Measurements from ENCODE around the gene ABCB8.

- TF ChIP-seq CTCF (conservative IDR thresholded peaks at IDR 0.05; ENCODE audit: low read depth, low read length): no peak
- no peak for TF ChIP-seq POLR2A (IDR thresholded peaks at IDR 0.05; ENCODE audit: low read depth, low read length)
- TF ChIP-seq SMC3 (IDR thresholded peaks at IDR 0.05; ENCODE audit: low read depth, low read length): no peak
- TF ChIP-seq CEBPB (IDR thresholded peaks at IDR 0.05; ENCODE audit: low read depth, low read length): no peak
- no peak for TF ChIP-seq RFX5 (IDR thresholded peaks at IDR 0.05; ENCODE audit: low read depth, low read length)
- TF ChIP-seq MAZ (IDR thresholded peaks at IDR 0.05; ENCODE audit: borderline replicate concordance, low read depth, low read length): no peak
- no peak for TF ChIP-seq FOS (IDR thresholded peaks at IDR 0.05; ENCODE audit: low read depth, low read length)
These were observed 9.7 kb upstream of the ABCB8 start for GRCh38 chr7:151018421-151019129.
